ENCODE results near the gene CISTR.
"Not testable (repeated sequence)": the region's sequence is repeated elsewhere in the genome, so short reads cannot be mapped to it uniquely, and the experiment has no call there.

CISTR gene

DNA sequence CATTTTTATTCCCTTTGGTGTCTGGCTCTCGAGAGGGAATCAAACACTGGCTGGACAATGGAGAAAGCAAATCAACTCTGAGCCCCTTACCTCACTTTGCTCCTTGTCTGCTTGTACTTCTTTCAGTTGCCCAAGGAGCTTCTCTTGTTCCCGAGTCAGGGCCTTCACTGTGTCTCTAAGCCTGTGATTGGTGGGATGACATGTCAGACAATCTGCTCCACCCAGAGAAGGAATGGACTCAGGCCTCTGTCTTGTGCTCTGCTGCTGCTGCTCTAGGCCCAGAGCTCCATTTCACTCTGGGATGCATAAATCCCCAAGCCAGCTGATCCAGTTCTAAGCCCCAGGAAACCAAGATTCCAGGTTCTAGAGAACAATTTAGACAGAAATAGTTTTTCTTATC is 32.1 kb downstream of the CISTR start:
- peaks cover 69 to 74% of the 10 kb centered on the region in 2 donors for H3K36me3 ChIP-seq (ENCODE audit: control insufficient read depth in 2 of 2, insufficient read depth in 2 of 2, low read length in 2 of 2)
- no peak overlapping the region for H3K27ac ChIP-seq (ENCODE audit: low read length)
- no peak overlapping the region for H3K4me3 ChIP-seq (ENCODE audit: low read length in 2 of 2)
- no peak overlapping the region for H3K9ac ChIP-seq (ENCODE audit: low read length in 2 of 2)
- H3K4me1 ChIP-seq (ENCODE audit: control insufficient read depth, insufficient read depth, low read length), result no peaks in the 10 kb centered on the region
- no peaks in the 10 kb centered on the region for H3K9me3 ChIP-seq (ENCODE audit: control insufficient read depth in 2 of 2, low read length in 2 of 2)
- H3K27me3 ChIP-seq (ENCODE audit: control insufficient read depth in 1 of 2, insufficient read depth in 2 of 2, low read length in 2 of 2), result no peaks in the 10 kb centered on the region

DNA sequence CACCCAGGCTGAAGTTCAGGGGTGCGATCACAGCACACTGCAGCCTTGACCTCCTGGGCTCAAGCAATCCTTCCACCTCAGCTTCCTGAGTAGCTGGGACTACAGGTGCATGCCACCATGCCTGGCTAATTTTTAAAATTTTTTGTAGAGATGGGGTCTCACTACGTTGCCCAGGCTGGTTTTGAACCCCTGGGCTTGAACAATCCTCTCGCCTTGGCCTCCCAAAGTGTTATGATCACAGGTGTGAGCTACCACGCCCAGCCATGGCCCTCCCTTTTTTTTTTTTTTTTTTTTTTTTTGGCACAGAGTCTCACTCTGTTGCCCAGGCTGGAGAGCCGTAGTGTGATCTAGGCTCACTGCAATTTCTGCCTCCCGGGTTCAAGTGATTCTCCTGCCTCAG is 33.2 kb downstream of the CISTR start:
- H3K4me3 ChIP-seq (ENCODE audit: low read length in 2 of 2); H3K27ac ChIP-seq (ENCODE audit: low read length); H3K9me3 ChIP-seq (ENCODE audit: control insufficient read depth in 2 of 2, low read length in 2 of 2); H3K27me3 ChIP-seq (ENCODE audit: control insufficient read depth in 1 of 2, insufficient read depth in 2 of 2, low read length in 2 of 2); H3K9ac ChIP-seq (ENCODE audit: low read length in 2 of 2); H3K4me1 ChIP-seq (ENCODE audit: control insufficient read depth, insufficient read depth, low read length): not testable (repeated sequence)
- H3K36me3 ChIP-seq (ENCODE audit: control insufficient read depth in 2 of 2, insufficient read depth in 2 of 2, low read length in 2 of 2), result peaks cover 72 to 75% of the 10 kb centered on the region in 2 donors

DNA sequence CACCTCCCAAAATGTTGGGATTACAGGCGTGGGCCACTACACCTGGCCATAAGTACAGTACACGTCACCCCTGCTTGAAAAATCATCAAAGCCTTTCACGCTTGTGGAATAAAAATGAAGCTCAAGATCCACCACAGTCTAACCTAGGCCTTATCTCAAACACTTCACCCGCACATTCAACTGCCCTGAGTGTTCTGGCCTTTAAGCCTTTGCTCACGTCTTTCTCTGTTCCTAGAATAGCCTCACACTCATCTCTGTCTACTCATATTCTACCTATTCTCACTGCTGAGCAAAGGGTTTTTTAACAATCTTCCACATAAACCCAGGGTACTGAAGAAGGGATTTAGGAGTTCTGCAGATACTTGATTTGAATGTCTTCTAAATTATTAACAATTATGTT is 34.5 kb downstream of the CISTR start:
- peaks cover 67 to 79% of the 10 kb centered on the region in 2 donors for H3K36me3 ChIP-seq (ENCODE audit: control insufficient read depth in 2 of 2, insufficient read depth in 2 of 2, low read length in 2 of 2)
- no peaks in the 10 kb centered on the region for H3K4me1 ChIP-seq (ENCODE audit: control insufficient read depth, insufficient read depth, low read length)
- H3K4me3 ChIP-seq (ENCODE audit: low read length in 2 of 2), result no peak overlapping the region
- no peak overlapping the region for H3K27ac ChIP-seq (ENCODE audit: low read length)
- H3K27me3 ChIP-seq (ENCODE audit: control insufficient read depth in 1 of 2, insufficient read depth in 2 of 2, low read length in 2 of 2), result no peaks in the 10 kb centered on the region
- H3K9me3 ChIP-seq (ENCODE audit: control insufficient read depth in 2 of 2, low read length in 2 of 2), result no peaks in the 10 kb centered on the region
- no peak overlapping the region for H3K9ac ChIP-seq (ENCODE audit: low read length in 2 of 2)

DNA sequence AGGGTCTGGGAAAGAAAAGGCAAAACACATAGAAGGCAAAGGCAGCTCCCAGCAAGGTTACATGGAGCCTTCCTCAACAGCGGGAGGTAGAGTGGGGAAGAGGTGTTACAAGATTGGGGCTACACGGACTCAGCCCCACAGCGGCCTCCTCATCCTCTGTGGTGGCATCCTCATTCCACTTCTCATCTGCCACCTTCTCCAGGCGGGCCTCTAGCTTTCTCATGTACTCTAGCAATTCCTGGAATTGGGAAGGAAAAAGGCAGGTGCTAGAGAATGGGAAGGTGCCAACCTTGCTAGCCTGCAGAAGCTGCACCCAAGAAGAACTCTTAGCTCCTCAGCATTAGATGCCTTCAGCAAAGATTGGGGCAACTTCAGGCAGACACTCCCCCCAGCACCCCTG is 37.8 kb downstream of the CISTR start:
- no peaks in the 10 kb centered on the region for H3K9me3 ChIP-seq (ENCODE audit: control insufficient read depth in 2 of 2, low read length in 2 of 2)
- H3K36me3 ChIP-seq (ENCODE audit: control insufficient read depth in 2 of 2, insufficient read depth in 2 of 2, low read length in 2 of 2), result peaks cover 42 to 56% of the 10 kb centered on the region in 2 donors
- no peak overlapping the region for H3K27ac ChIP-seq (ENCODE audit: low read length)
- no peaks in the 10 kb centered on the region for H3K4me1 ChIP-seq (ENCODE audit: control insufficient read depth, insufficient read depth, low read length)
- H3K4me3 ChIP-seq (ENCODE audit: low read length in 2 of 2), result no peak overlapping the region
- H3K27me3 ChIP-seq (ENCODE audit: control insufficient read depth in 1 of 2, insufficient read depth in 2 of 2, low read length in 2 of 2), result no peaks in the 10 kb centered on the region
- no peak overlapping the region for H3K9ac ChIP-seq (ENCODE audit: low read length in 2 of 2)

DNA sequence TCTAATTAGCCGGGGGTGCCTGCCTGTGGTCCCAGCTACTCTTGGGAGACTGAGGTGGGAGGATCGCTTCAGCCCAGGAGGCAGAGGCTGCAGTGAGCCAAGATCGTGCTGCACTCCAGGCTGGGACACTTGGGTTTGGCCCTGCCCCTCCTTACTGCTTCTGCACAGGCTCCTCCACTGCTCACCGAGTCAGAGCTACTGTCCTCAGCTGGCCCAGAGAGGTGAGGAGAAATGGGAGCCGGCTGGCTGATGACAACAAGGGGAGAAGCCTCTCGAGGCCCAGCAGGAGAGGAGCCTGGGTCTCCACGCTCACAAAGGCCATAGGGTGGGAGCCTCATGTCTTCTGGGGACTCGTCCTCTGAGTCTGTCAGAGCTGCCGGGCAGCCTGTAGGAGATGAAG is 38.3 kb downstream of the CISTR start:
- Histone ChIP-seq H3K36me3 (ENCODE audit: control insufficient read depth in 2 of 2, insufficient read depth in 2 of 2, low read length in 2 of 2) (peaks cover 42 to 56% of the 10 kb centered on the region in 2 donors), H3K9me3 (ENCODE audit: control insufficient read depth in 2 of 2, low read length in 2 of 2) (no peaks in the 10 kb centered on the region), H3K4me3 (ENCODE audit: low read length in 2 of 2) (no peak overlapping the region), H3K4me1 (ENCODE audit: control insufficient read depth, insufficient read depth, low read length) (no peaks in the 10 kb centered on the region), H3K27ac (ENCODE audit: low read length) (no peak overlapping the region), H3K27me3 (ENCODE audit: control insufficient read depth in 1 of 2, insufficient read depth in 2 of 2, low read length in 2 of 2) (no peaks in the 10 kb centered on the region), H3K9ac (ENCODE audit: low read length in 2 of 2) (no peak overlapping the region)

DNA sequence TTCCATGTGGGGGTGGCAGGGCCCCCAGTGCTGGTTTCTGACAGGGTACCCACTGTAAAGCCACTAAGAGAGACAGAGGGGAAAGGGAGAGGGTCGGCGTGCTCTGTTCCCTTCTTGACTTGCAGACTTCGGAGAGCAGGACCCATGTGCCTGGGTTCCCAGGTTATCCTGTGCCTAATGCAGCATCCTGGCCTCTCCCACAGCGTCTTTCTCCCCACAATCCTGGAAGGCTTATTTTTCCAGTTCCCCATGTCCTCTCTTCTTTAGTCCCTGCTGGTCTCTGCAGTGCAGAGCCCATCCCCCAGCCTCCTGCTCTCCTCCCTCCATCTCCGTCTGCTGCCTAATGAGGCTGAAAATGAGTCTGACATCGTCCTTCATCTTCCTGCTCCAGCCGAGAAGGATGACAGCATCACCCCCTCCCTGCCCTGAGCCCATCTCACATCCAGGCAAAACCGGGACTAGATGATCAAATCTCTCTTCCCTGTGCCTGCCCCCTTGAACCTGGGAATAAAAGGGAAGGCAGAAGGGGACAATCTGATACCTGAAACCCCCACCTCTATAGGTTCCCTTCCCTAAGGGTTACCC is 39.6 kb downstream of the CISTR start:
- H3K36me3 ChIP-seq (ENCODE audit: control insufficient read depth in 2 of 2, insufficient read depth in 2 of 2, low read length in 2 of 2), result peaks cover 39 to 52% of the 10 kb centered on the region in 2 donors

DNA sequence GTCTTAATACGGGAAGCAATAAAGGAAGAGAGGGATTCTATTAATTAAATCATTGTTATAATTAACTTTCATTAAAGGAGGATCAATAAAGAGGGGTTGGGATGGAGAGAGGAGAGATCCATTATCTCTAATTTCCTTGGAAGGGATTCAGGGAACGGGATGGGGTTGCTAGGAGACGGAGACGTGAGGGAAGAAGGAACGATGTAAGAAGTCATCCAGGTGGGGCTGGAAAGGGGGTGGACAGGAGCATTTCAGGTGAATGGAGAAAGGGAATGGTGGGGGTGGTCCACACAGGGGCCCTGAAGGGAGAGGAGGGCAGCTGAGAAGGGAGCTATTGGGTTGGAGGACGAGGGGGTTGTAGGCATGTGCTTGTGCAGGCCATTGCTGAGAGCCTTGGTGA is 41.7 kb downstream of the CISTR start:
- Histone ChIP-seq H3K9ac (ENCODE audit: low read length in 2 of 2) (no peak overlapping the region), H3K9me3 (ENCODE audit: control insufficient read depth in 2 of 2, low read length in 2 of 2) (no peaks in the 10 kb centered on the region), H3K4me1 (ENCODE audit: control insufficient read depth, insufficient read depth, low read length) (no peaks in the 10 kb centered on the region), H3K36me3 (ENCODE audit: control insufficient read depth in 2 of 2, insufficient read depth in 2 of 2, low read length in 2 of 2) (peaks cover 20 to 33% of the 10 kb centered on the region in 2 donors), H3K4me3 (ENCODE audit: low read length in 2 of 2) (no peak overlapping the region), H3K27ac (ENCODE audit: low read length) (no peak overlapping the region), H3K27me3 (ENCODE audit: control insufficient read depth in 1 of 2, insufficient read depth in 2 of 2, low read length in 2 of 2) (peaks cover 8 to 11% of the 10 kb centered on the region in 2 donors)

More for the DNA sequence above, 39.6 kb downstream of the CISTR start:
- Histone ChIP-seq H3K27ac (ENCODE audit: low read length) (no peak overlapping the region), H3K4me3 (ENCODE audit: low read length in 2 of 2) (no peak overlapping the region), H3K27me3 (ENCODE audit: control insufficient read depth in 1 of 2, insufficient read depth in 2 of 2, low read length in 2 of 2) (peaks cover 0 to 4% of the 10 kb centered on the region in 2 donors), H3K4me1 (ENCODE audit: control insufficient read depth, insufficient read depth, low read length) (no peaks in the 10 kb centered on the region), H3K9me3 (ENCODE audit: control insufficient read depth in 2 of 2, low read length in 2 of 2) (no peaks in the 10 kb centered on the region), H3K9ac (ENCODE audit: low read length in 2 of 2) (no peak overlapping the region)

DNA sequence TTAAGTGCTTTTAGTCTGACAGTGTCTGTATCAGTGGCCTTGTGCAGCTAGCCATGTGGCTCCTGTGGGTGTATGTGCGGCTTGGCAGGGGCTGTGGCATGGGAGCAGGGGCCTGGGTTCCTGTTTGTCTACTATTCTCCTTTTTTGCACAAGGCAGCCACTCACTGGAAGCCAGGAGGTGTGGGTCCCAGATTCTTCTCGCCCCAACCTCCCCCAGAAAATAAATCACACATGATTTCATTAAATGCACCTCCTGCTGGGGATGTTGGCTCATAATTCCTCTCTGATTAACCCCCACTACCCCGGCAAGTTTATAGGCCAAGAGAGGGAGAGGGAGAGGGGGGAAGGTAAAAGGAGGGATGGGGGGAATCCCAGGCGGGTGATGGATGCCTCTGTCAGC is 42.1 kb downstream of the CISTR start:
- Histone ChIP-seq H3K4me1 (ENCODE audit: control insufficient read depth, insufficient read depth, low read length) (no peaks in the 10 kb centered on the region), H3K27ac (ENCODE audit: low read length) (no peak overlapping the region), H3K27me3 (ENCODE audit: control insufficient read depth in 1 of 2, insufficient read depth in 2 of 2, low read length in 2 of 2) (peaks cover 9 to 13% of the 10 kb centered on the region in 2 donors), H3K9me3 (ENCODE audit: control insufficient read depth in 2 of 2, low read length in 2 of 2) (no peaks in the 10 kb centered on the region), H3K36me3 (ENCODE audit: control insufficient read depth in 2 of 2, insufficient read depth in 2 of 2, low read length in 2 of 2) (peaks cover 16 to 29% of the 10 kb centered on the region in 2 donors), H3K4me3 (ENCODE audit: low read length in 2 of 2) (no peak overlapping the region), H3K9ac (ENCODE audit: low read length in 2 of 2) (no peak overlapping the region)

DNA sequence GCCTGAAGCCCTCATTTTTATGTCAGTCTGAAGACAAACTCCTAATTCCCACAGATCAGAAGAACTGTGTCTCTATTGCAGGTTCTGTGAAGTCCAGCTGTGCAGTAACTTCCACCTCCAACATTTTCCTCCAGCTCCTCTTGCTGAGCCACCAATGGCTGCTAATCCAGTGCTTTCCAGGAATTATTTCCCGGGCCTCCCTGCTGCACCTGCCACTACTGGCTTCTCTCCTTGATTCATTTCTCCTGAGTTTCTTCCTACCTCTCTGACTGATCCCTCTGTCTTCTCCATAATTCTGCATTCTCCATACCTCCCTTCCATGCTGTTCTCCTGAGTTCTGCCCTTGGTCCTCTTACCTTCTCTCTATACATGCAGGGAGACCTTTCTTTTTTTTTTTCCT is 45.7 kb downstream of the CISTR start:
- H3K36me3 ChIP-seq (ENCODE audit: control insufficient read depth in 2 of 2, insufficient read depth in 2 of 2, low read length in 2 of 2), result no peaks in the 10 kb centered on the region
- H3K9ac ChIP-seq (ENCODE audit: low read length in 2 of 2), result no peak overlapping the region
- H3K9me3 ChIP-seq (ENCODE audit: control insufficient read depth in 2 of 2, low read length in 2 of 2), result no peaks in the 10 kb centered on the region
- no peak overlapping the region for H3K27ac ChIP-seq (ENCODE audit: low read length)
- peaks cover 26 to 27% of the 10 kb centered on the region in 2 donors for H3K27me3 ChIP-seq (ENCODE audit: control insufficient read depth in 1 of 2, insufficient read depth in 2 of 2, low read length in 2 of 2)
- H3K4me3 ChIP-seq (ENCODE audit: low read length in 2 of 2), result no peak overlapping the region
- H3K4me1 ChIP-seq (ENCODE audit: control insufficient read depth, insufficient read depth, low read length), result no peaks in the 10 kb centered on the region

DNA sequence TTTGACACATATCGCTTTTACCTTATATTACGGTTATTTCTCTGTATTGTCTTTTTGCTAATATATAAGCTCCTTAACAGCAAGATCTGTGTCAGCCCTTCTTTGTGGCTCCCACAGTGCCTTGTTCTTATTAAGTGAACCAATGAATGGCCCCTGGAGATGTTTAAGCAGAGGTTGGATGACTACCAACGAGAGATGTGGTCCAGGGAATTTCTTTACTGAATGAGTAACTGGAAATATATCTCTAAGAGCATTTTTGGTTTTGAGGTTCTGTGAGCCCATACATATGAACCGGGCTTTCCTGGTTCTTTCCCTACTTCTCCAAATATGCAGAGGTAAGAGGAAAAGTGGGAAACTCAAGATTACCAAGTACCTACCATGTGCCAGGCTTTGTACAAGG is 48.0 kb downstream of the CISTR start:
- H3K4me3 ChIP-seq (ENCODE audit: low read length in 2 of 2), result no peak overlapping the region
- H3K27ac ChIP-seq (ENCODE audit: low read length), result no peak overlapping the region
- no peaks in the 10 kb centered on the region for H3K4me1 ChIP-seq (ENCODE audit: control insufficient read depth, insufficient read depth, low read length)
- peaks cover 37 to 49% of the 10 kb centered on the region in 2 donors for H3K27me3 ChIP-seq (ENCODE audit: control insufficient read depth in 1 of 2, insufficient read depth in 2 of 2, low read length in 2 of 2)
- H3K9me3 ChIP-seq (ENCODE audit: control insufficient read depth in 2 of 2, low read length in 2 of 2), result no peaks in the 10 kb centered on the region
- no peaks in the 10 kb centered on the region for H3K36me3 ChIP-seq (ENCODE audit: control insufficient read depth in 2 of 2, insufficient read depth in 2 of 2, low read length in 2 of 2)
- no peak overlapping the region for H3K9ac ChIP-seq (ENCODE audit: low read length in 2 of 2)

DNA sequence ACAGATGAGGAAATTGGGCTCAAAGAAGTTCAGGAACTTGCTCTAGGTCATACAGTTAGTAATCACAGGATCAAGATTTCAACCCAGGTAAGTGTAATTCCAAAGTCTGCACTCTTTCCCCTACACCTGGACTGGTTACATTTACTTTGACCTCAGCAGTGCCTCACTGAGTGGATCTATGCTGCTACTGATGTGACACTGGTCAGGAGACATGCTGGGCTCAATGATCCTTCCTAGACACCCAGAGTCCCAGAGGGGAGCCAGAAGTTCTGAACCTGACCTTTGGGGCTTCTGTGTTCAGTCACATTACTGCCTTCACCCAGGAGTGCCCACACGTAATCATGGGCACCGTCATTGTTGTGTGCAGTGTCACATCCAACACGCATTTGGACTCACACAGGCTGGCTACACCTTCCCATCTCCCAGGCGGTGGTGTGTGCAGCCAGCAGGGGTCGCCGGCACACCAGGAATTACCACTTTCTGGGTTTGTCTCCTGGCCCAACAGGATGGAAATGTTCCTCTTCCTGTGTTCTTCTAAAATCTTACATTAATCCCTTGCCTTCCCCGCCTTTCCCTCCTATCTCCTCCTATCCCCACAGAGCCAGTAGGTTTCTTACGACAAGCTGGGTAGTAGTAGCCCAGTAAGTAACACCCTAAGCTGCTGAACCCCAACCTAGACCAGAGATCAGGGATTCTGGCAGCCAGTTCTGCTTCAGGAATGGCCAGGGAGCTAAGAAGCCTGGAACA is 50.1 kb downstream of the CISTR start:
- no peaks in the 10 kb centered on the region for H3K4me1 ChIP-seq (ENCODE audit: control insufficient read depth, insufficient read depth, low read length)
- H3K9ac ChIP-seq (ENCODE audit: low read length in 2 of 2), result no peak overlapping the region
- H3K36me3 ChIP-seq (ENCODE audit: control insufficient read depth in 2 of 2, insufficient read depth in 2 of 2, low read length in 2 of 2), result no peaks in the 10 kb centered on the region
- no peak overlapping the region for H3K4me3 ChIP-seq (ENCODE audit: low read length in 2 of 2)
- no peak overlapping the region for H3K27ac ChIP-seq (ENCODE audit: low read length)
- peaks cover 46 to 64% of the 10 kb centered on the region in 2 donors for H3K27me3 ChIP-seq (ENCODE audit: control insufficient read depth in 1 of 2, insufficient read depth in 2 of 2, low read length in 2 of 2)
- H3K9me3 ChIP-seq (ENCODE audit: control insufficient read depth in 2 of 2, low read length in 2 of 2), result no peaks in the 10 kb centered on the region

Measured in stomach smooth muscle (tissue), 2 donors.